Keratinocyte (primary cell): ENCODE measurements around the gene FBLN1.
"Not testable (repeated sequence)": the region's sequence is repeated elsewhere in the genome, so short reads cannot be mapped to it uniquely, and the experiment has no call there.

Experiments used
- EZH2 ChIP-seq: IDR thresholded peaks from one replicate; pipeline ENCODE4 v1.6.1; 2012; ENCODE audit warnings: inconsistent platforms, mild to moderate bottlenecking, low read length, moderate library complexity
- TF ChIP-seq, protein P1 (sequence below), 3 experiments: IDR thresholded peaks in 1 of 3; conservative IDR thresholded peaks in 1 of 3; optimal IDR thresholded peaks in 1 of 3; 2 replicates in 2 of 3; 3 replicates in 1 of 3; pipeline versions ENCODE3 to v1.5.1; 2011; ENCODE audit warnings: low read length in 3 of 3, mild to moderate bottlenecking in 3 of 3, moderate library complexity in 2 of 3, control low read depth in 1 of 3, inconsistent platforms in 1 of 3; ENCODE audit not compliant: insufficient read depth in 2 of 3; ENCODE audit errors: extremely low read depth in 1 of 3

DNA sequence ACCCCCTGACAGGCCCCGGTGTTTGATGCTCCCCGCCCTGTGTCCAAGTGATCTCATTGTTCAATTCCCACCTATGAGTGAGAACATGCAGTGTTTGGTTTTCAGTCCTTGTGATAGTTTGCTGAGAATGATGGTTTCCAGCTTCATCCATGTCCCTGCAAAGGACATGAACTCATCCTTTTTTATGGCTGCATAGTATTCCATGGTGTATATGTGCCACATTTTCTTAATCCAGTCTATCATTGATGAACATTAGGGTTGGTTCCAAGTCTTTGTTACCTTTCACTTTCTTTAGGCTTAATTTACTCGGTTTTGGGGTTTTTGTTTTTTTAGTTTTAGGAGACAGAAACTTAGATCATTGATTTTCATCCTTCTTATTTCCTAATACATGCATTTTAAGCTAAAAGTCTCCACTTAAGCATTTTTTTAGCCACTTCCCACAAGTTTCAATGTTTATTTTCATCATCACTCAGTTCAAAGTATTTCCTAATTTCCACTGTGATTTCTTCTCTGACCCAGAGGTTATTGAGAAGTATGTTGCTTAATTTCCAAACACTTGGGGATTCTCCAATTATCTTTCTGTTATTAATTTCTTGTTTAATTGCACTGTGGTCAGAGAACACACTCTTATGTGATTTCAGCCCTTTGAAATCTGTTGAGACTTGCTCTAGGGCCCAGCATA lies 120.9 kb downstream of the FBLN1 start:
- TF ChIP-seq, protein P1, sequence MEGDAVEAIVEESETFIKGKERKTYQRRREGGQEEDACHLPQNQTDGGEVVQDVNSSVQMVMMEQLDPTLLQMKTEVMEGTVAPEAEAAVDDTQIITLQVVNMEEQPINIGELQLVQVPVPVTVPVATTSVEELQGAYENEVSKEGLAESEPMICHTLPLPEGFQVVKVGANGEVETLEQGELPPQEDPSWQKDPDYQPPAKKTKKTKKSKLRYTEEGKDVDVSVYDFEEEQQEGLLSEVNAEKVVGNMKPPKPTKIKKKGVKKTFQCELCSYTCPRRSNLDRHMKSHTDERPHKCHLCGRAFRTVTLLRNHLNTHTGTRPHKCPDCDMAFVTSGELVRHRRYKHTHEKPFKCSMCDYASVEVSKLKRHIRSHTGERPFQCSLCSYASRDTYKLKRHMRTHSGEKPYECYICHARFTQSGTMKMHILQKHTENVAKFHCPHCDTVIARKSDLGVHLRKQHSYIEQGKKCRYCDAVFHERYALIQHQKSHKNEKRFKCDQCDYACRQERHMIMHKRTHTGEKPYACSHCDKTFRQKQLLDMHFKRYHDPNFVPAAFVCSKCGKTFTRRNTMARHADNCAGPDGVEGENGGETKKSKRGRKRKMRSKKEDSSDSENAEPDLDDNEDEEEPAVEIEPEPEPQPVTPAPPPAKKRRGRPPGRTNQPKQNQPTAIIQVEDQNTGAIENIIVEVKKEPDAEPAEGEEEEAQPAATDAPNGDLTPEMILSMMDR (optimal IDR thresholded peaks at IDR 0.05 in 1 of 3, IDR thresholded peaks at IDR 0.05 in 1 of 3, conservative IDR thresholded peaks at IDR 0.05 in 1 of 3; ENCODE audit: extremely low read depth in 1 of 3, insufficient read depth in 2 of 3, low read length in 3 of 3) = not testable (repeated sequence)
- TF ChIP-seq EZH2 = not testable (repeated sequence)
